ENCODE data around the gene ZNF236. TPM values are rescaled to one million over a fixed set of nuclear protein-coding genes. Genes with fewer than 3 reads are reported as not detected.

ZNF236 gene
- total and polyA plus RNA-seq, 2 of the 13 experiments (the other 11 are each of a cell fraction or from before 2014, with no cell fraction given), result 3.0 to 7.2 TPM

GRCh38 chr18:76821875-76822505 lies 367 bp upstream of the ZNF236 start (continued):
- 0 out of 2 replicates have a peak, but pooled peaks have one; percentile 44 for TF ChIP-seq ZSCAN31 (CRISPR knock-in tag; IDR thresholded peaks at IDR 0.05; ENCODE audit: low read depth)
- TF ChIP-seq ASH2L (IDR thresholded peaks at IDR 0.05; ENCODE audit: insufficient read length, low read depth, low read length), result peak; percentile 83
- TF ChIP-seq XRCC5 (optimal IDR thresholded peaks at IDR 0.05; ENCODE audit: low read length), result peak; percentile 24
- TF ChIP-seq ZBTB34 (CRISPR knock-in tag; IDR thresholded peaks at IDR 0.05), result no peak
- TF ChIP-seq IKZF4 (CRISPR knock-in tag; IDR thresholded peaks at IDR 0.05; ENCODE audit: borderline replicate concordance, low read depth, not compliant biosample characterization), result peak; percentile 42
- TF ChIP-seq E2F1 (CRISPR knock-in tag; IDR thresholded peaks at IDR 0.05), result 0 out of 2 replicates have a peak, but pooled peaks have one; percentile 18
- TF ChIP-seq MXI1 (IDR thresholded peaks at IDR 0.05; ENCODE audit: borderline replicate concordance, low read depth, low read length), result no peak
- TF ChIP-seq ZNF367 (CRISPR knock-in tag; IDR thresholded peaks at IDR 0.05; ENCODE audit: borderline replicate concordance), result no peak
- peak; percentile 47; the same call in 1 of the 2 replicates for TF ChIP-seq HMGXB3 (CRISPR knock-in tag; IDR thresholded peaks at IDR 0.05; ENCODE audit: borderline replicate concordance)
- TF ChIP-seq MYC (CRISPR knock-in tag; IDR thresholded peaks at IDR 0.05; ENCODE audit: borderline replicate concordance), result peak; percentile 64
- 0 out of 2 replicates have a peak, but pooled peaks have one; percentile 39 for TF ChIP-seq GLI4 (CRISPR knock-in tag; IDR thresholded peaks at IDR 0.05; ENCODE audit: borderline replicate concordance)
- TF ChIP-seq MXD4 (CRISPR knock-in tag; IDR thresholded peaks at IDR 0.05), result peak; percentile 61
- TF ChIP-seq ZC3H13 (CRISPR knock-in tag; IDR thresholded peaks at IDR 0.05), result peak; percentile 55
- no peak for TF ChIP-seq ZNF468 (CRISPR knock-in tag; IDR thresholded peaks at IDR 0.05)
- 0 out of 2 replicates have a peak, but pooled peaks have one; percentile 56 for TF ChIP-seq BORCS8-MEF2B (CRISPR knock-in tag; IDR thresholded peaks at IDR 0.05)
- TF ChIP-seq ZNF547 (CRISPR knock-in tag; IDR thresholded peaks at IDR 0.05), result peak; percentile 81; the same call in 1 of the 2 replicates
- TF ChIP-seq ETV5 (CRISPR knock-in tag; IDR thresholded peaks at IDR 0.05; ENCODE audit: borderline replicate concordance), result 0 out of 2 replicates have a peak, but pooled peaks have one; percentile 7
- no peak for TF ChIP-seq NFE2L2 (IDR thresholded peaks at IDR 0.05; ENCODE audit: low read length)
- TF ChIP-seq JUN (CRISPR knock-in tag; IDR thresholded peaks at IDR 0.05), result no peak
- 0 out of 2 replicates have a peak, but pooled peaks have one; percentile 22 for TF ChIP-seq CREBL2 (CRISPR knock-in tag; IDR thresholded peaks at IDR 0.05; ENCODE audit: borderline replicate concordance)
- TF ChIP-seq CBFB (CRISPR knock-in tag; IDR thresholded peaks at IDR 0.05), result peak; percentile 63; the same call in 1 of the 2 replicates
- peak; percentile 68; the same call in 1 of the 2 replicates for TF ChIP-seq LBX2 (CRISPR knock-in tag; IDR thresholded peaks at IDR 0.05; ENCODE audit: borderline replicate concordance)
